ENCODE results near the gene PHPT1.

The PHPT1 gene

GRCh38 chr9:136886610-136887597 lies 37.7 kb downstream of the PHPT1 start:
- DNase-seq (ENCODE audit: low spot score) = no peak

- no peak for DNase-seq (ENCODE audit: low spot score)
Observed at GRCh38 chr9:136888454-136888853, 39.2 kb downstream of the PHPT1 start.

GRCh38 chr9:136889858-136890257 lies 40.6 kb downstream of the PHPT1 start:
- no peak for DNase-seq (ENCODE audit: low spot score)

- no peak for DNase-seq (ENCODE audit: low spot score)
Observed at GRCh38 chr9:136890661-136891060, 41.5 kb downstream of the PHPT1 start.

DNA sequence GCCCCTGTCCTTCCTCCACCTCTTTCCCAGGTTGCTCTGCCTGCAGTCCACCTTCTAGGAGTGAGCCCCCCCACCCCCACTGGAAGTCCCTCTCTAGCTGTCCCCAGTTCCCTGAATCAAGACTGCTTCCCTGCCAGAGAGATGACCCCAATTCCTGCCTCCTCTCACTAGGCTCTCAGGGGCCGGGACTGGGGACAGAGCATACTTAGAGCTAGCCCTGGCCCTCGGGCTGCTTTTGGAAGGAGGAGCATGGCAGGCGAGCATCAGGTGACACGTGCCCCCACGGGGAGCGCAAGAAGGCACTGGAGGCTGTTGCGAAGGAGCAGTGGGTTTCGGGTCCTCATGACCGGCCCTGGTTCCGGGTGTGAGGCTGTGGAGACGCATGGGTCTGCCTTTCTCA lies 46.8 kb downstream of the PHPT1 start:
- no peak for DNase-seq (ENCODE audit: low spot score)

DNA sequence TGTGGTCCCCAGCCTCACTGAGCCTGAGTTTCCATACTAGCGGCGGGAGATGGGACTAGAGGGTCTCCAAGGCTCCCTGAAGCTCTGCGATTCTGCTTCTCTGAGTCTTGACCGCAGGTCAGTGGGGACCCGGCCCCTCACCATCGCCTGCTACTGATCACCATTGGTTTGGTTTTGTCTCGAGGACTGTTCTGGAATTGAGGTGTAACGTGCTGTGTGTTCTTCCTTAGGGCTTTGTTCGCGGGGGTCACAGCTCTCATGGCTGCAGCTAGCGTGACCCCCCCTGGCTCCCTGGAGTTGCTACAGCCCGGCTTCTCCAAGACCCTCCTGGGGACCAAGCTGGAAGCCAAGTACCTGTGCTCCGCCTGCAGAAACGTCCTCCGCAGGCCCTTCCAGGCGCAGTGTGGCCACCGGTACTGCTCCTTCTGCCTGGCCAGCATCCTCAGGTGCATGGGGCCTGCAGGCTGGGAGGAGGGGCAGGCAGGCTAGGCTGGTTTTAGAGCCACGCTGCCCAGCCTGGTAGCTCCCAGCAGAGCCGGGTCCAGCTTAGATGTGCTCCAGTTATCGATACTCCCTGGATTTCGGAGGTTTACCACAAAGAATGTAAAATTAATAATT lies 49.4 kb downstream of the PHPT1 start:
- no peak for DNase-seq (ENCODE audit: low spot score)

DNA sequence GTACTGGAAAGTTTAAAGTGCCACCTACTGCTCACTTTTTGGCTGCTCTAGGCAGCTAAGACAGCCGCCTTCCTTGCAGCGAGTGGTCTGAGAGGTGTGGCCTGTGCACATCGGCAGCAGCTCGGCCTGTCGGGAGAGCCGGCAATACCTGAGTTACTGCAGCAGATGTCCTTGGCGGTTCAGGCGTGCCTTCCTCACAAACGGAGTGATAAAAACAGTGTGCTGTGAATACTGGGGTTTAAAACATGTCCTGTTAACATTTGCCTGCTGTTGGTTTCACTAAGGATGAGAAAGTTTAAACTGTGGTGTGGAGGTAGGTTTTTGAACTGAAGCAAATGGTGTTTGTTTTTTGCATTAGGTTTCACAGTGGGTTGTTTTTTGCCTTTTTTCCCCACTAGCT lies 50.0 kb downstream of the PHPT1 start:
- peak; percentile 21 for DNase-seq (ENCODE audit: low spot score)

- DNase-seq (ENCODE audit: low spot score) = no peak
Observed at GRCh38 chr9:136900556-136900955, 51.3 kb downstream of the PHPT1 start.
